22Rv1 (cell line): ENCODE data around the gene CNTN4.

Experiments used
- ZFX ChIP-seq: fragments of 450-650 bp; IDR thresholded peaks from 2 replicates; pipeline ENCODE4 v1.6.1; 2017; ENCODE audit warnings: antibody characterized with exemption, borderline replicate concordance
- TF ChIP-seq, protein P1 (sequence below): fragments of 450-650 bp; IDR thresholded peaks from 2 replicates; pipeline ENCODE4 v1.5.1; 2017; ENCODE audit warnings: mild to moderate bottlenecking

DNA sequence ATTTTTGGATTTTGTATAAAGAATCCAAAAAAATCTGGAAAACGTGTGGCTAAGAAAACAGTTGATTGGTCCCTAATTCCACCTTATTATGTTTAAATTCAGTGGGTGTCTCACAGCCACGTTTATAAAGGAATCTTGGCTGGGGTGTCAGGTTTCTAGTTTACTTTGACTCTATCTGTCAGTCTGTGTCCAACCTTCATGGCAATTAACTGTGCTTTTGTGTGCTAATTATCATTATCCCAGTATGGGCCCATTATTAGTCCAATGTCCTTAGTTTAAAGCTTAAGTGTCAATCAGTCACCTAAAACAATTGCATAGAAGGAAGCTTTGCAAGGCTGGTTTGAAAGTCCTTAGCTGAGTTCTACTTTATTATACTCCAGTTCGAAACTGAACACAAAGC lies 3.7 kb upstream of the CNTN4 start:
- TF ChIP-seq, protein P1, sequence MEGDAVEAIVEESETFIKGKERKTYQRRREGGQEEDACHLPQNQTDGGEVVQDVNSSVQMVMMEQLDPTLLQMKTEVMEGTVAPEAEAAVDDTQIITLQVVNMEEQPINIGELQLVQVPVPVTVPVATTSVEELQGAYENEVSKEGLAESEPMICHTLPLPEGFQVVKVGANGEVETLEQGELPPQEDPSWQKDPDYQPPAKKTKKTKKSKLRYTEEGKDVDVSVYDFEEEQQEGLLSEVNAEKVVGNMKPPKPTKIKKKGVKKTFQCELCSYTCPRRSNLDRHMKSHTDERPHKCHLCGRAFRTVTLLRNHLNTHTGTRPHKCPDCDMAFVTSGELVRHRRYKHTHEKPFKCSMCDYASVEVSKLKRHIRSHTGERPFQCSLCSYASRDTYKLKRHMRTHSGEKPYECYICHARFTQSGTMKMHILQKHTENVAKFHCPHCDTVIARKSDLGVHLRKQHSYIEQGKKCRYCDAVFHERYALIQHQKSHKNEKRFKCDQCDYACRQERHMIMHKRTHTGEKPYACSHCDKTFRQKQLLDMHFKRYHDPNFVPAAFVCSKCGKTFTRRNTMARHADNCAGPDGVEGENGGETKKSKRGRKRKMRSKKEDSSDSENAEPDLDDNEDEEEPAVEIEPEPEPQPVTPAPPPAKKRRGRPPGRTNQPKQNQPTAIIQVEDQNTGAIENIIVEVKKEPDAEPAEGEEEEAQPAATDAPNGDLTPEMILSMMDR: no peak
- TF ChIP-seq ZFX: no peak
